ENCODE data around the gene PHEX.

PHEX gene

DNA sequence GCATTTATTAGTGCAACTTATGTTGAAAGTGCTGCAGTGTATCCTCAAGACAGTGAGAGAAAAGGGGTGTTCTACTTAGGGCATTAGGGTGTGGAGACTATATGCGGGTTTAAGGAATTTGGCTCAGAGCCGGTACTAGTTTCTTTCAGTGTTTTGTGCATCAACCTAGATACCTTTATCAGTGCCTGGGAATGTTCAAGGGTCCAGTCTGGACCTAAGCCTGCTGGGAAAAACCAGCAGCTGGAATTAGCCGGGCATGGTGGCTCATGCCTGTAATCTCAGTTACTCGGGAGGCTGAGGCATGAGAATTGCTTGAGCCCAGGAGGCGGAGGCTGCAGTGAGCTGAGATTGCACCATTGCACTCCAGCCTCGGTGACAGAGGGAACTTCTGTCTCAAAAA lies 7.4 kb downstream of the PHEX start:
- no peak overlapping the region for H2AFZ ChIP-seq (ENCODE audit: low read length)
- H3K9ac ChIP-seq (ENCODE audit: low read length), result no peak overlapping the region
- no peaks in the 10 kb centered on the region for H3K4me1 ChIP-seq (ENCODE audit: insufficient read depth, low read length, severe bottlenecking)
- H3K9me3 ChIP-seq (ENCODE audit: low read length), result no peaks in the 10 kb centered on the region
- no peak overlapping the region for H3K4me2 ChIP-seq (ENCODE audit: low read length)
- H3F3A ChIP-seq (ENCODE audit: insufficient read depth, low read length), result no peaks in the 10 kb centered on the region
- no peak overlapping the region for H3K27ac ChIP-seq (ENCODE audit: low read depth, low read length, poor library complexity, severe bottlenecking)
- TF ChIP-seq EZH2 (IDR thresholded peaks at IDR 0.05; ENCODE audit: borderline replicate concordance, low read length), result no peak
- TF ChIP-seq, protein P1, sequence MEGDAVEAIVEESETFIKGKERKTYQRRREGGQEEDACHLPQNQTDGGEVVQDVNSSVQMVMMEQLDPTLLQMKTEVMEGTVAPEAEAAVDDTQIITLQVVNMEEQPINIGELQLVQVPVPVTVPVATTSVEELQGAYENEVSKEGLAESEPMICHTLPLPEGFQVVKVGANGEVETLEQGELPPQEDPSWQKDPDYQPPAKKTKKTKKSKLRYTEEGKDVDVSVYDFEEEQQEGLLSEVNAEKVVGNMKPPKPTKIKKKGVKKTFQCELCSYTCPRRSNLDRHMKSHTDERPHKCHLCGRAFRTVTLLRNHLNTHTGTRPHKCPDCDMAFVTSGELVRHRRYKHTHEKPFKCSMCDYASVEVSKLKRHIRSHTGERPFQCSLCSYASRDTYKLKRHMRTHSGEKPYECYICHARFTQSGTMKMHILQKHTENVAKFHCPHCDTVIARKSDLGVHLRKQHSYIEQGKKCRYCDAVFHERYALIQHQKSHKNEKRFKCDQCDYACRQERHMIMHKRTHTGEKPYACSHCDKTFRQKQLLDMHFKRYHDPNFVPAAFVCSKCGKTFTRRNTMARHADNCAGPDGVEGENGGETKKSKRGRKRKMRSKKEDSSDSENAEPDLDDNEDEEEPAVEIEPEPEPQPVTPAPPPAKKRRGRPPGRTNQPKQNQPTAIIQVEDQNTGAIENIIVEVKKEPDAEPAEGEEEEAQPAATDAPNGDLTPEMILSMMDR (IDR thresholded peaks at IDR 0.05; ENCODE audit: low read length), result no peak
- no peaks in the 10 kb centered on the region for H3K79me2 ChIP-seq (ENCODE audit: insufficient read depth, low read length)
- H4K20me1 ChIP-seq (ENCODE audit: insufficient read depth, low read length), result no peaks in the 10 kb centered on the region
- H3K27me3 ChIP-seq (ENCODE audit: insufficient read depth, low read length), result no peaks in the 10 kb centered on the region
- H3K4me3 ChIP-seq (ENCODE audit: low read depth, low read length, poor library complexity, severe bottlenecking), result no peak overlapping the region
- H3K9me2 ChIP-seq (ENCODE audit: low read depth, low read length), result no peaks in the 10 kb centered on the region
- H3K36me3 ChIP-seq (ENCODE audit: insufficient read depth, low read length), result no peaks in the 10 kb centered on the region

DNA sequence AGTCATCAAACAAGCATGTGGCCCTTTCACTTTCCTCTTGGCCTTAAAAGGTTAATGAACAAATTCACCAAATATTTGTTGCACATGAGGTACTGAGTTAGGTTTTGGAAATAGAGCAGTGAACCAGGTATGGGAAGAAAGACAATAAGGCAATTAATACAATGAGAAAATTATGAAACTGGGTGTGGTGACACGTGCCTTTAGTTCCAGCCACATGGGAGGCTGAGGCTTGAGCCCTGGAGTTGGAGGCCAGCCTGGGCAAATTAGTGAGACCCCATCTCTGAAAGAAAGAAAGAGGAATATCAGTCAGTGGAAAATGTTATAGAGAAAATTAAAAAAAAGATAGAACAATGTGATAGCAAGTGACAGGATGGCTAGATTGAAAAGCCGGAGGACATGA lies 8.1 kb downstream of the PHEX start:
- Histone ChIP-seq H3K9me3 (ENCODE audit: low read length) (no peaks in the 10 kb centered on the region), H3K4me3 (ENCODE audit: low read depth, low read length, poor library complexity, severe bottlenecking) (no peak overlapping the region), H3K27ac (ENCODE audit: low read depth, low read length, poor library complexity, severe bottlenecking) (no peak overlapping the region), H4K20me1 (ENCODE audit: insufficient read depth, low read length) (no peaks in the 10 kb centered on the region), H3F3A (ENCODE audit: insufficient read depth, low read length) (no peaks in the 10 kb centered on the region), H2AFZ (ENCODE audit: low read length) (no peak overlapping the region), H3K9me2 (ENCODE audit: low read depth, low read length) (no peaks in the 10 kb centered on the region), H3K36me3 (ENCODE audit: insufficient read depth, low read length) (no peaks in the 10 kb centered on the region), H3K27me3 (ENCODE audit: insufficient read depth, low read length) (no peaks in the 10 kb centered on the region), H3K4me1 (ENCODE audit: insufficient read depth, low read length, severe bottlenecking) (no peaks in the 10 kb centered on the region), H3K79me2 (ENCODE audit: insufficient read depth, low read length) (no peaks in the 10 kb centered on the region), H3K4me2 (ENCODE audit: low read length) (no peak overlapping the region), H3K9ac (ENCODE audit: low read length) (no peak overlapping the region)
- no peak for TF ChIP-seq EZH2 (IDR thresholded peaks at IDR 0.05; ENCODE audit: borderline replicate concordance, low read length)

DNA sequence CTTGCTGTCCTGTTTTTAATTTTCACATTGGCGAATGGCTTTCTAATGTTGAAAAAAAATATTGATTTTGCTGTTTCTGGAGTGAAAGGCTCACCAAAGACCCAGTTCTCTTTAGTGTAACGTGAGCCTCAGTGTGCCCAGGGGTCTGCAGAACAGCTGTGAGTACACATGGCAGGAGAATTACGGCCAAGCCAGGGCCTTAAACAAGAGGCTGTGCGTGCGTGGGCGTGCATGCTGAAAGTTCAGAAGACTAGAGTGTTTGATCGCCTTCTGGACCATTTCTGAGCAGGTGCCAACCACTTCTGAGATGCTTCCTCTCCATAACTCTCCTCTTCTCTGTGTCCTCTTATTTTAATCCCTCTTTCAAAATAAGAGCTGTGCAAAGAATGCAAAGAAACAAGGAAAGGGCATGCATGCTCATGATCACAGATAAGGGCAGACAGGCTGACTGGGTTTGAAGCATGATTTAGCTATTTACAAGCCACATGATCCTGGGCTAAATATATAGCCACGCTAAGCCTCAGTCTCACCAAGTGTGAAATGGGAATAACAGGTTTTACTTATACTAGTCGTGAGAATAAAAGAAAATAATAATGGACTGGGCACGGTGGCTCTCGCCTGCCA lies 9.9 kb downstream of the PHEX start:
- H3K4me1 ChIP-seq (ENCODE audit: insufficient read depth, low read length, severe bottlenecking), result no peaks in the 10 kb centered on the region
- no peak overlapping the region for H3K4me3 ChIP-seq (ENCODE audit: low read depth, low read length, poor library complexity, severe bottlenecking)
- H3K27me3 ChIP-seq (ENCODE audit: insufficient read depth, low read length), result no peaks in the 10 kb centered on the region
- H3F3A ChIP-seq (ENCODE audit: insufficient read depth, low read length), result no peaks in the 10 kb centered on the region
- no peaks in the 10 kb centered on the region for H4K20me1 ChIP-seq (ENCODE audit: insufficient read depth, low read length)
- H3K36me3 ChIP-seq (ENCODE audit: insufficient read depth, low read length), result no peaks in the 10 kb centered on the region
- TF ChIP-seq EZH2 (IDR thresholded peaks at IDR 0.05; ENCODE audit: borderline replicate concordance, low read length), result no peak
- TF ChIP-seq, protein P1 (IDR thresholded peaks at IDR 0.05; ENCODE audit: low read length), result no peak
- H3K79me2 ChIP-seq (ENCODE audit: insufficient read depth, low read length), result no peaks in the 10 kb centered on the region
- no peak overlapping the region for H3K27ac ChIP-seq (ENCODE audit: low read depth, low read length, poor library complexity, severe bottlenecking)
- H2AFZ ChIP-seq (ENCODE audit: low read length), result no peak overlapping the region
- H3K9me3 ChIP-seq (ENCODE audit: low read length), result no peaks in the 10 kb centered on the region
- no peak overlapping the region for H3K9ac ChIP-seq (ENCODE audit: low read length)
- no peaks in the 10 kb centered on the region for H3K9me2 ChIP-seq (ENCODE audit: low read depth, low read length)
- H3K4me2 ChIP-seq (ENCODE audit: low read length), result no peak overlapping the region

DNA sequence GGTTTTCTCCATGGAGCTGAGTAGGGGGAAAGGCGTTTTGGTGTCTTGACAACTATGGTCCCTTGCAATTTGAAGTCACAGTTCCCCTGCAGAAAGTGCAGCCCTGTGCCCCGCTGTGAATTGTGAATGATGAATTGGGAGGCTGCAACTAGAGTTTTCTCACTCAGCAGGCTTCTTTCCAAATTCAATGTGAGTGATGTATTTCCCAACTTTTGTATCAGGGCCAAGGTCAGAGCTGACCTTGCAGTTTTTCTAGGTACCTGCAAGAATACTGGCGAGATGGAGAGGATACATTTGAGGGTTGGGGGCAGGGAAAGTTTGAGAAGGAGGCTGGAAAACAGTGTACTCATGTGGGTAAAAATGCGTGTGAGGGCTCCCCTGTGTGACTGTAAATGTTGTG lies 11.7 kb downstream of the PHEX start:
- Histone ChIP-seq H3K36me3 (ENCODE audit: insufficient read depth, low read length) (no peaks in the 10 kb centered on the region), H3K9me2 (ENCODE audit: low read depth, low read length) (no peaks in the 10 kb centered on the region), H3K4me1 (ENCODE audit: insufficient read depth, low read length, severe bottlenecking) (no peaks in the 10 kb centered on the region), H4K20me1 (ENCODE audit: insufficient read depth, low read length) (no peaks in the 10 kb centered on the region), H3K9me3 (ENCODE audit: low read length) (no peaks in the 10 kb centered on the region), H3K9ac (ENCODE audit: low read length) (no peak overlapping the region), H2AFZ (ENCODE audit: low read length) (no peak overlapping the region), H3K4me3 (ENCODE audit: low read depth, low read length, poor library complexity, severe bottlenecking) (no peak overlapping the region), H3F3A (ENCODE audit: insufficient read depth, low read length) (no peaks in the 10 kb centered on the region), H3K27ac (ENCODE audit: low read depth, low read length, poor library complexity, severe bottlenecking) (no peak overlapping the region), H3K27me3 (ENCODE audit: insufficient read depth, low read length) (no peaks in the 10 kb centered on the region), H3K4me2 (ENCODE audit: low read length) (no peak overlapping the region), H3K79me2 (ENCODE audit: insufficient read depth, low read length) (no peaks in the 10 kb centered on the region)
- TF ChIP-seq EZH2 (IDR thresholded peaks at IDR 0.05; ENCODE audit: borderline replicate concordance, low read length), result no peak
- TF ChIP-seq, protein P1 (IDR thresholded peaks at IDR 0.05; ENCODE audit: low read length), result no peak
